Renal cortical epithelial cell (primary cell): Measurements from ENCODE around the gene SCN8A. TPM values are rescaled to one million over a fixed set of nuclear protein-coding genes. Genes with fewer than 3 reads are reported as not detected.
"Not testable (repeated sequence)": the region's sequence is repeated elsewhere in the genome, so short reads cannot be mapped to it uniquely, and the experiment has no call there.

Source experiments
- DNase-seq: peaks from one replicate; pipeline ENCODE4 v3.0.0-alpha.2; 2011; ENCODE audit warnings: low read depth
- total RNA-seq: library from RNA; depleted of rRNA; stranded (reverse); fragments of >200 nt; gene quantifications from 2 replicates; pipeline ENCODE4 v1.2.3, GENCODE V29; 2014

Gene SCN8A
- total RNA-seq, 1 donor from 2014 or later = 1.1 TPM

GRCh38 chr12:51622564-51622963, 31.5 kb downstream of the SCN8A start:
- peak; percentile 41 for DNase-seq

- DNase-seq = no peak
These were observed 34.3 kb downstream of the SCN8A start for GRCh38 chr12:51625370-51625769.

GRCh38 chr12:51626115-51626514, 35.1 kb downstream of the SCN8A start:
- DNase-seq = no peak

GRCh38 chr12:51626629-51627028, 35.6 kb downstream of the SCN8A start:
- no peak for DNase-seq

GRCh38 chr12:51630256-51630880, 39.3 kb downstream of the SCN8A start:
- DNase-seq = no peak

GRCh38 chr12:51630986-51631385, 40.0 kb downstream of the SCN8A start:
- DNase-seq = no peak

- DNase-seq = peak; percentile 65
These were observed 40.6 kb downstream of the SCN8A start for GRCh38 chr12:51631591-51631990.

- no peak for DNase-seq
These were observed 41.6 kb downstream of the SCN8A start for GRCh38 chr12:51632623-51633022.

- peak; percentile 35 for DNase-seq
These were observed 44.3 kb downstream of the SCN8A start for GRCh38 chr12:51635346-51635745.

- DNase-seq = no peak
These were observed 45.5 kb downstream of the SCN8A start for GRCh38 chr12:51636581-51636980.

- DNase-seq = no peak
These were observed 46.0 kb downstream of the SCN8A start for GRCh38 chr12:51636986-51637385.

GRCh38 chr12:51639361-51639760, 48.3 kb downstream of the SCN8A start:
- DNase-seq = no peak

GRCh38 chr12:51642286-51642685, 51.3 kb downstream of the SCN8A start:
- no peak for DNase-seq

GRCh38 chr12:51643951-51644350, 52.9 kb downstream of the SCN8A start:
- no peak for DNase-seq

GRCh38 chr12:51644691-51645090, 53.7 kb downstream of the SCN8A start:
- DNase-seq = not testable (repeated sequence)

- no peak for DNase-seq
These were observed 54.9 kb downstream of the SCN8A start for GRCh38 chr12:51645961-51646360.

GRCh38 chr12:51647647-51648046, 56.6 kb downstream of the SCN8A start:
- no peak for DNase-seq

- no peak for DNase-seq
These were observed 62.4 kb downstream of the SCN8A start for GRCh38 chr12:51653431-51653830.

- no peak for DNase-seq
These were observed 70.2 kb downstream of the SCN8A start for GRCh38 chr12:51661199-51661598.

- DNase-seq = no peak
These were observed 70.8 kb downstream of the SCN8A start for GRCh38 chr12:51661836-51662235.

GRCh38 chr12:51662728-51663154, 71.7 kb downstream of the SCN8A start:
- DNase-seq = peak; percentile 30

- no peak for DNase-seq
These were observed 72.4 kb downstream of the SCN8A start for GRCh38 chr12:51663390-51663789.

GRCh38 chr12:51666696-51667095, 75.7 kb downstream of the SCN8A start:
- no peak for DNase-seq

GRCh38 chr12:51667269-51667668, 76.2 kb downstream of the SCN8A start:
- DNase-seq = no peak
